Nephron (organoid): ENCODE measurements around the gene LSM14B.

Experiments
- H3K27ac Mint-ChIP-seq, 3 experiments: 2 replicates each; pipeline ENCODE4 v1.8.0; 2020; ENCODE audit warnings: mixed read lengths in 3 of 3, mild to moderate bottlenecking in 2 of 3, moderate library complexity in 1 of 3
- H3K27me3 Mint-ChIP-seq: 2 replicates; pipeline ENCODE4 v1.8.0; 2021; ENCODE audit warnings: low read depth, mild to moderate bottlenecking, moderate library complexity, mixed read lengths
- H3K36me3 Mint-ChIP-seq: 2 replicates; pipeline ENCODE4 v1.8.0; 2020; ENCODE audit warnings: low read depth, mixed read lengths
- H3K4me1 Mint-ChIP-seq: 2 replicates; pipeline ENCODE4 v1.8.0; 2020; ENCODE audit warnings: mixed read lengths
- H3K4me3 Mint-ChIP-seq, 3 experiments: 2 replicates each; pipeline ENCODE4 v1.8.0; 2020; ENCODE audit warnings: mild to moderate bottlenecking in 3 of 3, mixed read lengths in 3 of 3, moderate library complexity in 2 of 3
- H3K9me3 Mint-ChIP-seq: 2 replicates; pipeline ENCODE4 v1.8.0; 2020; ENCODE audit warnings: mixed read lengths
- TF ChIP-seq, protein P1 (sequence below), 3 experiments: fragments of 200-600 bp; sonication (generic); IDR thresholded peaks; one replicate each; pipeline ENCODE4 v1.5.0; 2021; ENCODE audit warnings: antibody characterized with exemption in 3 of 3; ENCODE audit not compliant: unreplicated experiment in 3 of 3

Gene LSM14B

DNA sequence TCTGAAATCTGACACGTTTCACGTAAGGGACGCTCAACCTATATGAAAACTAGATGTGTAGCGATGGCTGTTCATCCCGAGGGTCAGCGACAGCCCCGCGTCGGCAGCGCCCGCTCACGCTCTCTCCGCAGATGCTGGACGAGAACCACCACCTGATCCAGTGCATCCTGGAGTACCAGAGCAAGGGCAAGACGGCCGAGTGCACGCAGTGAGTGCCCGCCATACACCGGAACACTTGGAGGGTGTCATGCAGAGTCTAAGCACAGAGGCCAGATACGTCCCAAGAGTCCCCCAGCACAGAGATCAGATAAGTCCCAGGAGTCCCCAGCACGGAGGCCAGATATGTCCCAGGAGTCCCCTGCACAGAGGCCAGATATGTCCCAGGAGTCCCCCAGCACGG lies 36.3 kb downstream of the LSM14B start:
- Mint-ChIP-seq H3K36me3 (peaks cover 27% of the 10 kb centered on the region), H3K4me1 (peaks cover 11% of the 10 kb centered on the region), H3K27ac (no peak overlapping the region), H3K4me3 (no peak overlapping the region), H3K9me3 (no peaks in the 10 kb centered on the region), H3K27me3 (no peaks in the 10 kb centered on the region)
- TF ChIP-seq, protein P1, sequence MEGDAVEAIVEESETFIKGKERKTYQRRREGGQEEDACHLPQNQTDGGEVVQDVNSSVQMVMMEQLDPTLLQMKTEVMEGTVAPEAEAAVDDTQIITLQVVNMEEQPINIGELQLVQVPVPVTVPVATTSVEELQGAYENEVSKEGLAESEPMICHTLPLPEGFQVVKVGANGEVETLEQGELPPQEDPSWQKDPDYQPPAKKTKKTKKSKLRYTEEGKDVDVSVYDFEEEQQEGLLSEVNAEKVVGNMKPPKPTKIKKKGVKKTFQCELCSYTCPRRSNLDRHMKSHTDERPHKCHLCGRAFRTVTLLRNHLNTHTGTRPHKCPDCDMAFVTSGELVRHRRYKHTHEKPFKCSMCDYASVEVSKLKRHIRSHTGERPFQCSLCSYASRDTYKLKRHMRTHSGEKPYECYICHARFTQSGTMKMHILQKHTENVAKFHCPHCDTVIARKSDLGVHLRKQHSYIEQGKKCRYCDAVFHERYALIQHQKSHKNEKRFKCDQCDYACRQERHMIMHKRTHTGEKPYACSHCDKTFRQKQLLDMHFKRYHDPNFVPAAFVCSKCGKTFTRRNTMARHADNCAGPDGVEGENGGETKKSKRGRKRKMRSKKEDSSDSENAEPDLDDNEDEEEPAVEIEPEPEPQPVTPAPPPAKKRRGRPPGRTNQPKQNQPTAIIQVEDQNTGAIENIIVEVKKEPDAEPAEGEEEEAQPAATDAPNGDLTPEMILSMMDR (IDR thresholded peaks at IDR 0.05; ENCODE audit: unreplicated experiment in 3 of 3), result no peak

DNA sequence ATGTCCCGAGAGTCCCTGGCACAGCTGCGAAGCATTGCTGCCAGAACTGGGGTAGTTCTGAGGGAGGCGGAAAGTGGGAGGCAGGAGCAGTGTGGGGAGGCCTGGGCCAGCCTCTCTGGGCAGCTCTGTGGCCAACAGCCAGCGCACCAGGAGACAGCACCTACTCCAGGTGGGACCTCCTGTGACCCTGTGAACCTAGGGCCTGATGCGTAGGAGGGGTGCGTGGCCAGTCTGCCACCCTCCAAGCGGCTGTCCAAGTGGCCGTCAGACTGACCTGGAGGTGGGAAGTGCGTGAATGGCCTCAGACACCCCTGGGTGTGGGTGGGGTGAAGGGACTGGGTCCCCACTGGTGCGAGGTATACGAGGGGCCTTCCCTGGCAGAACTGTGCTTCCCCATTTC lies 36.8 kb downstream of the LSM14B start:
- H3K4me1 Mint-ChIP-seq, result peaks cover 11% of the 10 kb centered on the region
- no peaks in the 10 kb centered on the region for H3K27me3 Mint-ChIP-seq
- H3K9me3 Mint-ChIP-seq, result no peaks in the 10 kb centered on the region

DNA sequence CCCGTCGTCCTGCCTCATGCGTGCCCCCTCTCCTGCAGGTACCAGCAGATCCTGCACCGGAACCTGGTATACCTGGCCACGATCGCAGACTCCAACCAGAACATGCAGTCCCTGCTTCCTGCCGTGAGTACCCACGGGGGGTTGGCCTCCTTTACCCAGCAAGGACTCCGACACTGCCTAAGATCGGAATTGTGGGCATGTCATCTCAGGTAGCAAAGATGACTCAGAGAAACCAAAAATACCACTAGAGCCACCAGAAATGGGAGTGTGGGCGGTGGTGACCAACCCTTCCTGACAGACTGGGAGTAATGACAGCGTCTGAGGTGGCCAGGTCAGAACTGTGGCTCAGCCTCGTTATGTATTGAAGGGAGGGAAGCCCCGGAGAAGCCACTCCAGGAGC lies 37.6 kb downstream of the LSM14B start:
- TF ChIP-seq, protein P1 (IDR thresholded peaks at IDR 0.05; ENCODE audit: unreplicated experiment in 3 of 3), result no peak
- no peaks in the 10 kb centered on the region for H3K27me3 Mint-ChIP-seq
- H3K36me3 Mint-ChIP-seq, result peaks cover 19% of the 10 kb centered on the region
- H3K9me3 Mint-ChIP-seq, result no peaks in the 10 kb centered on the region
- H3K27ac Mint-ChIP-seq, result no peak overlapping the region
- peaks cover 11% of the 10 kb centered on the region for H3K4me1 Mint-ChIP-seq
- H3K4me3 Mint-ChIP-seq, result no peak overlapping the region

More for the DNA sequence above, 36.8 kb downstream of the LSM14B start:
- TF ChIP-seq, protein P1 (IDR thresholded peaks at IDR 0.05; ENCODE audit: unreplicated experiment in 3 of 3), result no peak
- Mint-ChIP-seq H3K4me3 (no peak overlapping the region), H3K36me3 (peaks cover 26% of the 10 kb centered on the region), H3K27ac (no peak overlapping the region)

DNA sequence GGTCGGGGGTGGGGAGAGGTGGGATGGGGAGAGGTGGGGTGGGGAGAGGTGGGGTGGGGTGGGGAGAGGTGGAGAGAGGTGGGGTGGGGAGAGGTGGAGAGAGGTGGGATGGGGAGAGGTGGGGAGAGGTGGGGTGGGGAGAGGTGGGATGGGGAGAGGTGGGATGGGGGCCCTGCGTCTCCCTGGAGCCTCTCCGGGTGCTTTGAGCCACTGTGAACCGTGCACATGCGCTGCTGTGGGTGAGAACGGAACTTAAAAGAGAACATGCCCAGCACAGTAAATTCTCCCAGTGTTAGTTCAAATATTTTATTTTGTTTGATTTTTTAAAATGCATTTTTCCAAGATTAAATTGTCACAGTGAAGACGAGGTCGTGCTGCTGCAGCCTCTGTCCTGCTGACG lies 38.0 kb downstream of the LSM14B start:
- Mint-ChIP-seq H3K4me3 (no peak overlapping the region), H3K27me3 (no peaks in the 10 kb centered on the region), H3K27ac (no peak overlapping the region), H3K36me3 (peaks cover 18% of the 10 kb centered on the region), H3K4me1 (peaks cover 11% of the 10 kb centered on the region), H3K9me3 (no peaks in the 10 kb centered on the region)
- TF ChIP-seq, protein P1 (IDR thresholded peaks at IDR 0.05; ENCODE audit: unreplicated experiment in 3 of 3), result no peak

DNA sequence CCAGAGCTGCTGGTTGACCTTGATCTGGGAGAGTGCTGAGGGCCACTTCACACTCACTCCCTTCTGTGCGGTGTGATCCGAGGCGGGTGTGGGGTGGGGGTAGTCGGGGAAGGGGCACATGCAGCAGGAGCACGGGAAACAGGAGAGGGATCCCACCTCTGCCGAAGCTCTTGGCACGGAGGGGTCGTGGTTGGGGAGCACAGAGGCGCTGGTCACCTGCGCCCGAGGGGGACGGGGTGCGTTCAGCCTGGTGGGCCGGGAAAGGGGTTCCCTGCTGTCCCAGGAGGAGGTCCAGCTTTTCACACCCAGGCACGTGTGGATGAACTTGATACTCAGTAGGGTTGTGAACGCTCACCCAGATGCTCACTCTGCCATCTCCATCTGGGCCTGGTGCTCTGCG lies 38.6 kb downstream of the LSM14B start:
- Mint-ChIP-seq H3K27ac (no peak overlapping the region), H3K4me1 (peaks cover 5% of the 10 kb centered on the region), H3K36me3 (peaks cover 16% of the 10 kb centered on the region), H3K9me3 (no peaks in the 10 kb centered on the region), H3K27me3 (no peaks in the 10 kb centered on the region), H3K4me3 (no peak overlapping the region)
- TF ChIP-seq, protein P1 (IDR thresholded peaks at IDR 0.05; ENCODE audit: unreplicated experiment in 3 of 3), result no peak

DNA sequence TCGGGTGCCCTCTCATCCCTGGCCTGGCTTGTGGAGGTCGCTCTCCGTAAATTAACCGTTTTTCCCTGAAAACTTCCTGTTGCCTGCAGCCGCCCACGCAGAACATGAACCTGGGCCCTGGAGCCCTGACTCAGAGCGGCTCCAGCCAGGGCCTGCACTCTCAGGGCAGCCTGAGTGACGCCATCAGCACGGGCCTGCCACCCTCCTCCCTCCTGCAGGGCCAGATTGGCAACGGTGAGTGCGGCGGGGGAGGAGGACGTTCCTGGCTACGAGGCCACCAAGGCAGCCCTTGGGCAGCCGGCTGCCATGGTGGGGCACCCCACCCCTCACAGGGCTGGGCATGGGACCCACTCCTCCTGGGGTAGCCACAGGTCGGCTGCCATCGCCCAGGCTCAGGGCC lies 39.1 kb downstream of the LSM14B start:
- Mint-ChIP-seq H3K36me3 (peaks cover 20% of the 10 kb centered on the region), H3K4me1 (no peaks in the 10 kb centered on the region), H3K27me3 (no peaks in the 10 kb centered on the region), H3K27ac (no peak overlapping the region), H3K4me3 (no peak overlapping the region), H3K9me3 (no peaks in the 10 kb centered on the region)
- TF ChIP-seq, protein P1 (IDR thresholded peaks at IDR 0.05; ENCODE audit: unreplicated experiment in 3 of 3), result no peak
